ENCODE results near the gene CENPF.
A peak's percentile ranks its signal among the peaks of the same experiment; 100 is the strongest.
"Not testable (repeated sequence)": the region's sequence is repeated elsewhere in the genome, so short reads cannot be mapped to it uniquely, and the experiment has no call there.

The CENPF gene

DNA sequence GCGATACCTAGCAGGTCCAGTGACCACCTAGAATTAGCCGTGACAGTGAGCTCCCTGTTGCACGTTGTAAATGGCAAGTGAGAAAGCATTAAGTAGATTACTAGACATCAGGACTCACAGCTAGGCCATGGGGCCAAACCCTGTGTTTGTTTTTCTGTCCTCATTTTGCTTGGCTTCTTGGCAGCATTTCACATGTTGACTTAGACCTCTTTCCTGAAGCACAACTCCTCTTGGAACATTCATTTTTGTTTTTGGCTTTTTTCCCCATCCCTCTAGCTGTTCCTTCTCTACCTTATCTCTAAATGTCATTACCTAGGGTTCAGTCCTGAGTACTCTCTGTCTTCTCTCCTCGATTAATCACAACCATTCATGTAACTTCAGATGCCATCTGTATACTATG lies 34.7 kb upstream of the CENPF start:
- TF ChIP-seq, protein P1, sequence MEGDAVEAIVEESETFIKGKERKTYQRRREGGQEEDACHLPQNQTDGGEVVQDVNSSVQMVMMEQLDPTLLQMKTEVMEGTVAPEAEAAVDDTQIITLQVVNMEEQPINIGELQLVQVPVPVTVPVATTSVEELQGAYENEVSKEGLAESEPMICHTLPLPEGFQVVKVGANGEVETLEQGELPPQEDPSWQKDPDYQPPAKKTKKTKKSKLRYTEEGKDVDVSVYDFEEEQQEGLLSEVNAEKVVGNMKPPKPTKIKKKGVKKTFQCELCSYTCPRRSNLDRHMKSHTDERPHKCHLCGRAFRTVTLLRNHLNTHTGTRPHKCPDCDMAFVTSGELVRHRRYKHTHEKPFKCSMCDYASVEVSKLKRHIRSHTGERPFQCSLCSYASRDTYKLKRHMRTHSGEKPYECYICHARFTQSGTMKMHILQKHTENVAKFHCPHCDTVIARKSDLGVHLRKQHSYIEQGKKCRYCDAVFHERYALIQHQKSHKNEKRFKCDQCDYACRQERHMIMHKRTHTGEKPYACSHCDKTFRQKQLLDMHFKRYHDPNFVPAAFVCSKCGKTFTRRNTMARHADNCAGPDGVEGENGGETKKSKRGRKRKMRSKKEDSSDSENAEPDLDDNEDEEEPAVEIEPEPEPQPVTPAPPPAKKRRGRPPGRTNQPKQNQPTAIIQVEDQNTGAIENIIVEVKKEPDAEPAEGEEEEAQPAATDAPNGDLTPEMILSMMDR (IDR thresholded peaks at IDR 0.05; ENCODE audit: insufficient read depth, low read depth, low read length, missing control alignments) = no peak
- H3K4me3 ChIP-seq (ENCODE audit: low read length) = no peak overlapping the region
- no peak for DNase-seq (ENCODE audit: low read depth)

DNA sequence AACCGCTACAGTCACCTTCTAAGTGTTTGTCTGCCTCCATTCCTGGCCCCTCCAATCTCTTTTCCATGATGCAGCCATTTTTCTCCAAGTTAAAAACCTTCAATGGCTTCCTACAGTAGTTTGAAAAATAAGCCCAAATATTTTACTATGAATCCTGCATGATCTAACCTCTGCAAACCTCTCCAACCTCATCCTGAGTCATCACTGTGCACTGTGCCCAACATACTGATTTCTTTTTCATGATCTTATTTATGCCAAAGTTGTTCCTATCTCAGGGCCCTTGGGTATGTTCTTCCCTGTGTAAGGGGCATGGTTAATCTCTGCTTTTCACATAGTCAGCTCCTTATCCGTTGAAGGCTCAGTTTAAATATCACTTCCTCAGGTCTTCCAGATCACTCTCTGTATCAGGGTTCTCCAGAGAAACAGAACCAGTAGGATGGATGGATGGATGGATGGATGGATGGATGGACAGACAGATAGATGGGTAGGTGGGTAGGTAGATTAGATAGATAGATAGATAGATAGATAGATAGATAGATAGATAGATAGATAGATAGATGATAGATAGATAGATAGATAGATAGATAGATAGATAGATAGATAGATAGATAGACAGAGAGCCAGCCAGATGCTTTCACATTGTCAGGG lies 33.5 kb upstream of the CENPF start:
- DNase-seq (ENCODE audit: low read depth) = peak; percentile 79
- H3K4me3 ChIP-seq (ENCODE audit: low read length) = no peak overlapping the region
- TF ChIP-seq, protein P1 (IDR thresholded peaks at IDR 0.05; ENCODE audit: insufficient read depth, low read depth, low read length, missing control alignments) = no peak

DNA sequence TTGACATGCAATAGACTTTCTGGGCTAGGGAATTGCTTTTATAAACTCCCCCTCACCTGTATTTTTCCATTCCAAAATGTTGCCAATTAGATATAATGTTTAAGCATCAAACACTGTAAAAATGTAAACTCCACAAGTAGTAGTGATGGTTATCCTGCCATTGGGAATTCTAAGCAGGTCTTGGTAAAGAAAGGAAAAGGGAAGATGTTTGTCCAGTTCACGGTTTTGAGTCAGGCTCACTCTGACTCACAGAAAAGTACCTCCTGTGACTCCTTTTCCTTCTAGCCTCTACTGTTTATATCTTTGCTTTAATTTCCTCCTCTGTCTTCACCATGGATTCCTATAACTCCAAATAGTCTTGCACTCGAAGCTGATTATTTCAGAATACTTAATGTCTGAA lies 32.6 kb upstream of the CENPF start:
- peak; percentile 87 for DNase-seq (ENCODE audit: low read depth)
- TF ChIP-seq, protein P1 (IDR thresholded peaks at IDR 0.05; ENCODE audit: insufficient read depth, low read depth, low read length, missing control alignments) = no peak
- H3K4me3 ChIP-seq (ENCODE audit: low read length) = no peak overlapping the region

DNA sequence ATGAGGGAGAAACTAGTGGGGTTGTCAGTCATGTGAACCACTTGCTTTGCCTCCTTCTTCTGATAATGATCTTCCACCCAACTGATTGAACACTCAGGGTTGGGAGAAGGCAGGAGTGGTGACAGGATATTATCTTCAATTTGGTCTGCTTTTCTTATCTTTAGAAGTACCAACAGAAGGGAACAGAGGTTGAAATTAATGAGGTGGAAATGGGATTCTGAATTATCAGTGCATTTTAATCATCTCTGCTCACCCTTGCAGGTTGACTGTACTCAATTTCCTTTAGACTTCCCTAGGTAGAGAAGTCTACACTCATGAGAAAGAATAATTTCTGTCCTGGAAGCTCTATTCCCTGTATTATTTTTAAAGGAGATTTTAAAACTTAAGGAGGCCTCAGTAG lies 31.7 kb upstream of the CENPF start:
- TF ChIP-seq, protein P1 (IDR thresholded peaks at IDR 0.05; ENCODE audit: insufficient read depth, low read depth, low read length, missing control alignments) = no peak
- H3K4me3 ChIP-seq (ENCODE audit: low read length) = no peak overlapping the region
- no peak for DNase-seq (ENCODE audit: low read depth)

DNA sequence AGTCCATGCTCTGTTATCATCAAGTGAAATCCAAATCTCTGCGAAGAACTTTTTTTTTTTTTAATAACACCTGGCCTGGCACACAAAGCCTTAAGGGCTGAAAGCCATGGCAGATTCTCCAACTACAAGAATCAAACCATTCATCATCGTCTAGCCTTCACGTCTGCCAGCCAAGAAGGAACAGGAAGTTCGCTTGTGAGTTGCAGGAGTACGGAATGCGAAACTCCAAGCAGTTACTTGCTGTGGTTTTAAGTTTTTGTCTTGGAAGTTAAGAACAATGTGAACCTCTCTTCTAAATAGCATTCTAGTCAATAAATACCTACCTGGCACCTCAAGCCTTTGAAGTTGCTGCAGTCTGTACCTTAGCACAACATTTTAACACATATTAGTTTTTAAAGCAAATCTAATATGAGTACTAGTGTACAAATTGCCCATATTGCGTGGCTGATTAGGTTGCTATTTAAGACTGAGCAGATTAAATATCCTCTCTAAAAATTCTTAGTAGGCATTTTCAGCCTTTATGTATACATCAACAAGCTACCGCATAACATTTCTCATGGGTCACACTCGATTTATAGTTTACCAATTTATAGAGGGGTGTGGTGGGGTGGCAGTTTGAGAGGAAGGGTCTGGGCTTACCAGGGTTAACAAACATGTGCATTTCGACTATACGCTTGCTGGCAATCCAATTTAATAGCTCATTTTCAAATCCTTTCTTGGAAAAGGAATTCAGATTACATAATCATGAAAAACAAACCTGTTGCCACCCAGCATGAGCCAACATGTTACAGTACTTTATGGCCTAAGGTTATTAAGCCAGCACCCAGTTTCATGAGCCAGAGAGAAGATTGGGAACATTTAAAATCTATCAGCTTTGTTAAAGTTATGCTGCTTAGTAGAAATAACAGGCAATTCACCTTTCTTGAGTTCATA lies 29.3 kb upstream of the CENPF start:
- TF ChIP-seq, protein P1 (IDR thresholded peaks at IDR 0.05; ENCODE audit: insufficient read depth, low read depth, low read length, missing control alignments) = no peak
- DNase-seq (ENCODE audit: low read depth) = peak; percentile 92
- H3K4me3 ChIP-seq (ENCODE audit: low read length) = peak overlapping the region; percentile 9

DNA sequence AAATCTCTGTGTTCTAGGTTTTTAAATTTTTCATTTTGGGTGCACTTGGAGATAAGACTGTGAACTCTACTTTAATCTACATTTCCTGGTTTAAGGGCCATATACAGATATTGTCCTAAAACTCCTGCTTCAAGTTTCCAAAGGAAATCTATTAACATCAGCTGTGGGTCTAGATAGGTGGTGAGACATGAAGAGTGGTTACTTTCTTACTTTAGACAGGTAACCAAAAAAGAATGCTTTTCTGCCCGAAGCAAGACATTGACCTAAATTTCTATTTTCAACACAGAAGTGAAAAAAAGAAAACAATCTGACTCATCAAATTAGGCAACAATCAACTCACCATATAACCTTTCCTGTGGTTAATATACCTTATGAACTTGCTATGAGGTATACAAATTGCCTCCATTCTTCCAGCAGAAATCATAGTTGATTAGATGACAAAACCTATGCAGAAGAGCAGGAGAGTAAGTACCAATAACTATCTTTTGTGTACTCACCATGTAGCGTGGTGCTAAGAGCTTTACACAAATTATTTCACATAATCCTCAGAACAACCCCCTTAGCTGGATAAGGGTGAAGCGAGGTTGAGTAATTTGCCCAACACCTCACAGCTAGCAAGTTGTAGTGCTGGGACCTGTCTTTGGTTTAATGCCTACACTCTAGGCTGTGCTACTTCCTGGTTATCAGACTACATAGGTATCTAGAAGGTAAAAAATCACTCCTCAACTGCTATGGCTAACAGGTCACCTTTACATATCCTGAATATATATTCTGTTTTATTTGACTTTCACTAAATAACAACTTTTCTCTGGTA lies 28.2 kb upstream of the CENPF start:
- no peak overlapping the region for H3K4me3 ChIP-seq (ENCODE audit: low read length)
- TF ChIP-seq, protein P1 (IDR thresholded peaks at IDR 0.05; ENCODE audit: insufficient read depth, low read depth, low read length, missing control alignments) = no peak
- peak; percentile 91 for DNase-seq (ENCODE audit: low read depth)

DNA sequence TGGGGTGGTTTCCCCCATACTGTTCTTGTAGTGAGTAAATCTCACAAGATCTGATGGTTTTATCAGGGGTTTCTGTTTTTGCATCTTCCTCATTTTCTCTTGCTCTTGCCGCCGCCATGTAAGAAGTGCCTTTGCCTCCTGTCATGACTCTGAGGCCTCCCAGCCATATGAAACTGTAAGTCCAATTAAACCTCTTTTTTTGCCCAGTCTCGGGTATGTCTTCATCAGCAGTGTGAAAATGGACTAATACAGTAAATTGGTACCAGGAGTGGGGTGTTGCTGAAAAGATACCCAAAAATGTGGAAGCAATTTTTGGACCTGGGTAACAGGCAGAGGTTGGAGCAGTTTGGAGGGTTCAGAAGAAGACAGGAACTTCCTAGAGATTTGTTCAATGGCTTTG lies 26.9 kb upstream of the CENPF start:
- DNase-seq (ENCODE audit: low read depth); H3K4me3 ChIP-seq (ENCODE audit: low read length): not testable (repeated sequence)
